Brain microvascular endothelial cell (primary cell): ENCODE measurements around the gene SHISA6.

Source experiments
- DNase-seq: peaks from one replicate; pipeline ENCODE4 v3.0.0-alpha.2; 2020
- H3K27ac ChIP-seq: fragments of 250-450 bp; sonication (Bioruptor Pico); 2 replicates; pipeline ENCODE4 v1.5.1; 2020; ENCODE audit warnings: mild to moderate bottlenecking, moderate library complexity
- H3K27me3 ChIP-seq: fragments of 250-450 bp; sonication (Bioruptor Pico); replicated peaks from 2 replicates; pipeline ENCODE4 v1.5.1; 2020; ENCODE audit warnings: mild to moderate bottlenecking
- H3K36me3 ChIP-seq: fragments of 250-450 bp; sonication (Bioruptor Pico); replicated peaks from 2 replicates; pipeline ENCODE4 v1.5.1; 2020; ENCODE audit warnings: mild to moderate bottlenecking
- H3K4me3 ChIP-seq: 2 replicates; pipeline ENCODE4 v1.5.1; 2011; ENCODE audit warnings: low read depth, mild to moderate bottlenecking, control low read depth, low read length, moderate library complexity
- in situ Hi-C: cut with HindIII; loops from 2 replicates; pipeline ENCODE4 v1.10.0; 2017; ENCODE audit warnings: low sequenced_read_pairs, low pct_ligation_motif_present
- TF ChIP-seq, protein P1 (sequence below): IDR thresholded peaks from 2 replicates; pipeline ENCODE4 v1.5.1; 2011; ENCODE audit warnings: low read depth, mild to moderate bottlenecking, moderate library complexity, low read length, control low read depth, inconsistent platforms; ENCODE audit errors: missing control alignments

Gene SHISA6

DNA sequence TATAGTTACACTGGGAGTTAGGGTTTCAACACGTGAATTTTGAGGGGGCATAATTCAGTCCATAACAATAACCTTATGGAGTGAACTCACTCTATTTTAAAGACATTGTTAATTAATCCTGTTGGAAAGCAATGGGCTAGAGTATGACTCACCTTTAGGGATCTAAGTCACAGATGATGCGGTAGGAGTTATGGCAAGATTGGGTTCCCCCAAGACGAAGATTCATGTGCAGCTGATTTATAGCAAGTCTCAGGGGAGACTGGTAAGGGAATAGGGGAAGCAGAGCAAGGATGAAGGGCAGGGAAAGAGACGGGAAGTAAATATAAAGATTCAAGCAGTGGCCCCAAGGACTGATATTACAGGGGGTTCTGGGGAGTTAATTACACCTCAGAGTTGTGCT, 197.7 kb downstream of the SHISA6 start:
- DNase-seq: no peak
- Histone ChIP-seq H3K27me3 (no peaks in the 10 kb centered on the region), H3K4me3 (no peak overlapping the region), H3K27ac (no peak overlapping the region), H3K36me3 (no peaks in the 10 kb centered on the region)
- TF ChIP-seq, protein P1, sequence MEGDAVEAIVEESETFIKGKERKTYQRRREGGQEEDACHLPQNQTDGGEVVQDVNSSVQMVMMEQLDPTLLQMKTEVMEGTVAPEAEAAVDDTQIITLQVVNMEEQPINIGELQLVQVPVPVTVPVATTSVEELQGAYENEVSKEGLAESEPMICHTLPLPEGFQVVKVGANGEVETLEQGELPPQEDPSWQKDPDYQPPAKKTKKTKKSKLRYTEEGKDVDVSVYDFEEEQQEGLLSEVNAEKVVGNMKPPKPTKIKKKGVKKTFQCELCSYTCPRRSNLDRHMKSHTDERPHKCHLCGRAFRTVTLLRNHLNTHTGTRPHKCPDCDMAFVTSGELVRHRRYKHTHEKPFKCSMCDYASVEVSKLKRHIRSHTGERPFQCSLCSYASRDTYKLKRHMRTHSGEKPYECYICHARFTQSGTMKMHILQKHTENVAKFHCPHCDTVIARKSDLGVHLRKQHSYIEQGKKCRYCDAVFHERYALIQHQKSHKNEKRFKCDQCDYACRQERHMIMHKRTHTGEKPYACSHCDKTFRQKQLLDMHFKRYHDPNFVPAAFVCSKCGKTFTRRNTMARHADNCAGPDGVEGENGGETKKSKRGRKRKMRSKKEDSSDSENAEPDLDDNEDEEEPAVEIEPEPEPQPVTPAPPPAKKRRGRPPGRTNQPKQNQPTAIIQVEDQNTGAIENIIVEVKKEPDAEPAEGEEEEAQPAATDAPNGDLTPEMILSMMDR: no peak
- in situ Hi-C loops: no loop called here

DNA sequence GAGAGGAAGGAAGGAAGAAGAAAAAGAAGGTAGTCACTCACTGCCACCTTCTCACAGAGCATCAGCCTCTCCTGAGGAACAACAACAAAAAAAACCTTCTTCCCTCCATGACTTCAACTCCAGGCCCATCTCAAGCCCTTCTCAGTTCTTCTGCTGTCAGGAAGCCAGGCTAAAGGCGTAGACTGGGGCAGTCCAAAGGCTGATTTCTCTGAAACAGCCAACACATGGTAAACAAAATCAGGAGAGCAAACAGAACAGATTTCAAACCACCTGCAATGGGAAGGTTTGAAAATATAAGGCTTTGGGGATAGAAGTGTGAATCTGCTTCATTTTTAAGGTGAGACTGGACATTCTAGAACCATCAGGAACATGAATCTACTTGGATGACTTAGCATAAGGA, 200.0 kb downstream of the SHISA6 start:
- TF ChIP-seq, protein P1: no peak
- no peaks in the 10 kb centered on the region for H3K27me3 ChIP-seq
- in situ Hi-C loops: no loop called here
- no peak overlapping the region for H3K27ac ChIP-seq
- no peaks in the 10 kb centered on the region for H3K36me3 ChIP-seq
- no peak for DNase-seq
- H3K4me3 ChIP-seq: no peak overlapping the region

DNA sequence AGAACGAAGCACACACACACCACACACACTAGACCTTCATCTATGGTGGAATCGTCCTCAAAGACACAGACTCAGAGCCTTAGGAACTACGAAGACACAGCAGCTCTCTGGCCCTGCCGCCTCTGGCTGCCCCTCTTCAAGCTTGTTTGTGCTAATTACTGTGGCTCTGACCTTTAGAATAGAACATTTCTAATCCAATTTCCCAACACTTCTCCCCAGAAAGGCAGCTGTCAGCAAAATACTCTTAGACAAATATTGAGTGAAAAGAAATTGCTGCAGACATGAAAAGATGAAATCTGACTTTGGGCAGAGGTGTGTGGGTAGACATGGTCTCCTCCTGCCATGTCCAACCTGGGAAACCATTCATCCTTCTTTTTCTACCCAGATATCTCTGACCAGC, 205.3 kb downstream of the SHISA6 start:
- TF ChIP-seq, protein P1: no peak
- H3K36me3 ChIP-seq: no peaks in the 10 kb centered on the region
- H3K27ac ChIP-seq: no peak overlapping the region
- H3K4me3 ChIP-seq: no peak overlapping the region
- no peak for DNase-seq
- in situ Hi-C loops: no loop called here
- no peaks in the 10 kb centered on the region for H3K27me3 ChIP-seq

DNA sequence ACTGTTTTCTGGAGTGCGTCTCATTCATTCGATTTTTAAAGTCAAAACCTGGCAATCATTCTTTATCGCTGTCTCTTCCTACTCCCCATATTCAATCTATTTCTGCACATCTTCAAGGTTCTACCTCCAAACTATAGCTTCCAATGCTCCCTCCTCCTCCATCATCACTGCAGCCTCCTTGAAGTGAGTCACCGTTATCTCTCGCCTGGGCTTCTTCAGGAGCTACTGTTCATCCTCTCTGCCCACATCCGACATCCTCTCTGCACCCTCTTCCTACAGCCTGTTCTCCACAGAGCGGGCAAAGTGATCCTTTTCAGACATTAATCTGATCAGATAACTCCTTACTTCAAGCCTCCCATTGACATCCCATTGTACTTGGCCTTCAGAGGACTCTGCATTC, 213.1 kb downstream of the SHISA6 start:
- Histone ChIP-seq H3K27me3 (no peaks in the 10 kb centered on the region), H3K4me3 (no peak overlapping the region), H3K27ac (no peak overlapping the region), H3K36me3 (no peaks in the 10 kb centered on the region)
- in situ Hi-C loops: no loop called here
- TF ChIP-seq, protein P1: no peak
- no peak for DNase-seq

DNA sequence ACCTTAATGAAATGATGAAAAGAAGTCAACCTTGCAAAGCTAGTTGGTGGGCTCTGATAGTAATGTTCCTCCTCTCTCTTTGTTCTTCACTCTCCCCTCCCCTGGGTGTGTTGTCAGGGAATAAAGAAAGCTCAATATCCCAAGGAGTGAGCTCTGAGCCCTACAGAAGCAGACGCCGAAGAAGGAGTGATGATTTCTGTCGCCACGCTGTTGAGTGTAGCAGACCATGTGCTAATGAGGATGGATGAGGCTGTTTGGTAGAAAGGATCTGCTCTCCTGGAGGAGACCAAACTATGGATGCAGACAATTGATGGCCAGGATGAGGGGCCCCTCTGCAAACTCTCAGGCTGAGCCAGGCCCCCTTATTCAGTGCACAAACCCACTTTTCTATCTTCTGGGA, 217.3 kb downstream of the SHISA6 start:
- H3K27me3 ChIP-seq: no peaks in the 10 kb centered on the region
- in situ Hi-C loops: no loop called here
- TF ChIP-seq, protein P1: no peak

DNA sequence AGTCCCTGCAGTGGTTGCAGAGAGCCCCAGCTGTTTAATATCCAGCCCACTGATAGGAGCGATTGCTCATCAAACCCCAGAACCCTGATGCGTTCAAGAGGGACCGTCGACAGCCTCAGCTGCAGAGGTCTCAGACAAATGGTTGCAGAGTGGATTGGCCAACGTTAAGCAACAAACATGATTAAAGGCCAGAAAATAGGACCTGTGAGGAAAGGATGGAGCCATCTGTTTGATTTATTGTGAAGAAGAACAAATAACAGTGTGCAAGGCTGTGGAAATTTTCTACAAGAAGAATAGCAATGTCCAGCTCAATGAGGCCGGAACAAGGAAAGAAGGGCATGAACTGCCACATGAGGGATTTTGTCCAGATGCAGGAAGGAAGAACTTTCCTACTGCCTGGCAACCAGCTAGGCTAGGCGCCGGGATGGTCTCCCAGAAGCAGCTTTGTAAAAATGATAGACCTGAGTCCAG, 218.9 kb downstream of the SHISA6 start:
- DNase-seq: no peak
- Histone ChIP-seq H3K36me3 (no peaks in the 10 kb centered on the region), H3K27me3 (no peaks in the 10 kb centered on the region), H3K27ac (no peak overlapping the region), H3K4me3 (no peak overlapping the region)
- TF ChIP-seq, protein P1: no peak
- in situ Hi-C loops: no loop called here

More for the DNA sequence above, 217.3 kb downstream of the SHISA6 start:
- no peaks in the 10 kb centered on the region for H3K36me3 ChIP-seq
- H3K4me3 ChIP-seq: no peak overlapping the region
- DNase-seq: no peak
- no peak overlapping the region for H3K27ac ChIP-seq
